ENCODE measurements around the gene SNX9.
"Not testable (repeated sequence)": the region's sequence is repeated elsewhere in the genome, so short reads cannot be mapped to it uniquely, and the experiment has no call there.

Gene SNX9

DNA sequence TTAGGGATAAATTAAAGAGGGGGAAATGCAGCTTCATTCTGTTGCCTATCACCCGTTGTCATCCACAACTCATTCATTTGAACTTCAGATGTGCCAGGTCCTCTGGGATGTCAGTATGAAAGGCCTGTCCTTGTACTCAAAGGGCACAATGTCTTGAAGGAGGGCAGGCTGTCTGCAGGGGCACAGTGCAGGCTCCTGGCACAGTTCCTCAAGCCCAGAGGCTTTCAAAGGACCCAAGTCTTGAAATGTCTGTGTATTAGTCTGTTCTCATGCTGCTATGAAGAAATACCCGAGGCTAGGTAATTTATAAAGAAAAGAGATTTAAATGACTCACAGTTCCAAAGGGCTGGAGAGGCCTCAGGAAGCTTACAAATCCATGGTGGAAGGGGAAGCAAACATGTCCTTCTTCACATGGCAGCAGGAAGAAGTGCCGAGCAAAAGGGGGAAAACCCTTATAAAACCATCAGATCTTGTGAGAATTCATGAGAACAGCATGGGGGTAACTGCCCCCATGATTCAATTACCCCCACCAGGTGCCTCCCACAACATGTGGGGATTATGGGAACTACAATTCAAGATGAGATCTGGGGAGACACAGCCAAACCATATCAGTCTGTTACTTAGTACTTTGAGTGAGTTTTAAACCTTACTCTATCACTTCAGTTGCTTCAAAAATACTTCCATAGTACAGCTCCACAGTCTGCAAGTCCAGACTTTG lies 9.4 kb downstream of the SNX9 start:
- Histone ChIP-seq H3K36me3 (ENCODE audit: control insufficient read depth in 2 of 2, insufficient read depth in 2 of 2, low read length in 2 of 2) (peaks cover 0 to 3% of the 10 kb centered on the region in 2 donors), H3K4me1 (ENCODE audit: control insufficient read depth, insufficient read depth, low read length) (peaks cover 5% of the 10 kb centered on the region), H3K4me3 (ENCODE audit: low read length in 2 of 2) (no peak overlapping the region), H3K27ac (ENCODE audit: low read length) (no peak overlapping the region), H3K9me3 (ENCODE audit: control insufficient read depth in 2 of 2, low read length in 2 of 2) (no peaks in the 10 kb centered on the region), H3K27me3 (ENCODE audit: control insufficient read depth in 1 of 2, insufficient read depth in 2 of 2, low read length in 2 of 2) (no peaks in the 10 kb centered on the region), H3K9ac (ENCODE audit: low read length in 2 of 2) (no peak overlapping the region)

DNA sequence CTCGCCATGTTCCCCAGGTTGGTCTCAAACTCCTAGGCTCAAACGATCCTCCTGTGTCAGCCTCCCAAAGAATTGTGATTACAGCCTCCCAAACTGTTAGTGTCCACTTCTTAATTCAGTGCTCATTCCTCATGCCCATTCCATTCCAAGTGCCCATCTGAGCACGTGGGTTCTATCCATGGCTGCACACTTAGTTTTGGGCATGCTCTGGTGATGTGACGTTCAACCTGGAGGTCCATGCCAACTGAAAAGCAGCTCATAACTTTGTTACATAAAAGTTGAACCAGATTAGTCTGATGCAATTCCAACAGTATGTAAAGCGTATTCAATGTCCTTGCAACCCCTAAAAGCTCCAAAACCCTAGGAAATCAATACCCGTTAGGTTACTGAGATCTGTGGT lies 11.5 kb downstream of the SNX9 start:
- no peaks in the 10 kb centered on the region for H3K36me3 ChIP-seq (ENCODE audit: control insufficient read depth in 2 of 2, insufficient read depth in 2 of 2, low read length in 2 of 2)
- no peaks in the 10 kb centered on the region for H3K9me3 ChIP-seq (ENCODE audit: control insufficient read depth in 2 of 2, low read length in 2 of 2)
- peaks cover 5% of the 10 kb centered on the region for H3K4me1 ChIP-seq (ENCODE audit: control insufficient read depth, insufficient read depth, low read length)
- H3K27ac ChIP-seq (ENCODE audit: low read length): no peak overlapping the region
- no peak overlapping the region for H3K9ac ChIP-seq (ENCODE audit: low read length in 2 of 2)
- H3K4me3 ChIP-seq (ENCODE audit: low read length in 2 of 2): no peak overlapping the region
- H3K27me3 ChIP-seq (ENCODE audit: control insufficient read depth in 1 of 2, insufficient read depth in 2 of 2, low read length in 2 of 2): no peaks in the 10 kb centered on the region

DNA sequence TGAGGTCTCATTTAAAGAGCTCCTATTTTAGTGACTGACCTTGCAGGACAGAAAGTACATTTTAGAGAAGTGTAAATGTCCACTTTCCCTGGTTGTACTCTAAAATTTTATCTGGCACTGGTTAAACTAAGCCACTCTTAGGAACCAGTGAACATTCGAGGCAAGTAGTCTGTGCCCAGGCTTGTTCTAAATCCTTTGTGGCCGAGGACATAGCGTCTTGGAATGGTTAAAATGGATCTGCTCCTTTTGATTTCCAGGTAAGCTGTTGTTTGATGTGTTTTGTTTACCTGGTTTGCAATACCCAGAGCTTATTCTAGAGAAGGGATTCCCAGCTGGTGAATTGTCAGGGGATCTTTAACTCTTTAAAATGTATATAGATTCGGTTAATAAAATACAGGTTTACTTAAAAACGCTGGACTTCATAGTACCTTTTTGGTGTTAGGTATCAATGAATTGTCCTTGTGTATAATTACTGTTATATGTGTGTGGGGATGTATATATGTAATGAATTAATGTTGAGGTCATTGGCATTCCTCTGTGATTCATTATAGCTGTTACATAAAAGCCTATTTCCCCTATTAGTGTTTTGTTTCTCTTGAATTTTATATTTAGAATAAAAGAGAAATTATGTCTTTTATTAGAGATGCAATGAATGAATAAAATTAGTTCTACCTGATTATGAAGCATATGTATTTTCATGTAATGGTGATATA lies 15.8 kb downstream of the SNX9 start:
- Histone ChIP-seq H3K9me3 (ENCODE audit: control insufficient read depth in 2 of 2, low read length in 2 of 2) (no peaks in the 10 kb centered on the region), H3K4me1 (ENCODE audit: control insufficient read depth, insufficient read depth, low read length) (peaks cover 6% of the 10 kb centered on the region), H3K36me3 (ENCODE audit: control insufficient read depth in 2 of 2, insufficient read depth in 2 of 2, low read length in 2 of 2) (no peaks in the 10 kb centered on the region), H3K9ac (ENCODE audit: low read length in 2 of 2) (no peak overlapping the region), H3K4me3 (ENCODE audit: low read length in 2 of 2) (no peak overlapping the region), H3K27me3 (ENCODE audit: control insufficient read depth in 1 of 2, insufficient read depth in 2 of 2, low read length in 2 of 2) (no peaks in the 10 kb centered on the region), H3K27ac (ENCODE audit: low read length) (no peak overlapping the region)

DNA sequence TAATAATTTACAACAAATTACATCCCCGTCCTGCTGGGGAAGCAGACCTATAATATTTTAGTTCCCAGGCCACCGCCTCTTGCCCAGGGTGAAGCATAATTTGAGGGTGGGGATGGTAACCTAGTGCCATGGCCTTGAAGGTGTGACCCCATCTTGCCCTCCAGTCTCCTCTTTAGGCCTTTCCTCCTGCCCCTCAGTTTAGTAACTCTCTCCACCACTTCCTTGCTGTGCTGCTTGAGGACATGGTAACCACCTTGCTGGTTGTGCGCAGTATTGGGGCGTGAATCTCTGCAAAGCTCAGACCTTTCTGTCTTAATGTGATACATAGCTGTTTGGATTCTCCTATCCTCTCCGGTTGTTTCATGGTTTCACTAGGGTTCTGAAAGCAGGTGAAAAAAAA lies 16.6 kb downstream of the SNX9 start:
- Histone ChIP-seq H3K9ac (ENCODE audit: low read length in 2 of 2) (no peak overlapping the region), H3K27ac (ENCODE audit: low read length) (no peak overlapping the region), H3K4me3 (ENCODE audit: low read length in 2 of 2) (no peak overlapping the region), H3K36me3 (ENCODE audit: control insufficient read depth in 2 of 2, insufficient read depth in 2 of 2, low read length in 2 of 2) (no peaks in the 10 kb centered on the region), H3K4me1 (ENCODE audit: control insufficient read depth, insufficient read depth, low read length) (peaks cover 6% of the 10 kb centered on the region), H3K9me3 (ENCODE audit: control insufficient read depth in 2 of 2, low read length in 2 of 2) (no peaks in the 10 kb centered on the region), H3K27me3 (ENCODE audit: control insufficient read depth in 1 of 2, insufficient read depth in 2 of 2, low read length in 2 of 2) (no peaks in the 10 kb centered on the region)

DNA sequence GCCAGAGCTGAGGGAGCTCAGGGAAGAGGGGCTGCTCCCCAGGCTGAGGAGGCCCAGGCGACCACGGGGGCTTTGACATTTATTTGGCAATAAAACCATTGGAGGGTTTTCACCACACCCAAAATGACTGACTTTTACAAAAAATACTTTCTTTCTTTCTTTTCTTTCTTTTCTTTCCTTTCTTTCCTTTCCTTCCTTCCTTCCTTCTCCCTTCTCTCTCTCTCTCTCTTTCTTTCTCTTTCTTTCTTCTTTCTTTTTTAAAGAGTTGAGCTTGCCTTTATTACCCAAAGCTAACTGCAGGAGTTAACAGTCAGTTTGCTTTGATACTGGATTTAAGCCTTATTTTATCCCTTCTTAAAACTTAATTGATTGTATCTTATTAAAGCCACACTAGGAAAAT lies 17.2 kb downstream of the SNX9 start:
- Histone ChIP-seq H3K9me3 (ENCODE audit: control insufficient read depth in 2 of 2, low read length in 2 of 2) (no peaks in the 10 kb centered on the region), H3K9ac (ENCODE audit: low read length in 2 of 2) (no peak overlapping the region), H3K36me3 (ENCODE audit: control insufficient read depth in 2 of 2, insufficient read depth in 2 of 2, low read length in 2 of 2) (no peaks in the 10 kb centered on the region), H3K4me1 (ENCODE audit: control insufficient read depth, insufficient read depth, low read length) (peaks cover 6% of the 10 kb centered on the region), H3K27ac (ENCODE audit: low read length) (no peak overlapping the region), H3K27me3 (ENCODE audit: control insufficient read depth in 1 of 2, insufficient read depth in 2 of 2, low read length in 2 of 2) (no peaks in the 10 kb centered on the region), H3K4me3 (ENCODE audit: low read length in 2 of 2) (no peak overlapping the region)

DNA sequence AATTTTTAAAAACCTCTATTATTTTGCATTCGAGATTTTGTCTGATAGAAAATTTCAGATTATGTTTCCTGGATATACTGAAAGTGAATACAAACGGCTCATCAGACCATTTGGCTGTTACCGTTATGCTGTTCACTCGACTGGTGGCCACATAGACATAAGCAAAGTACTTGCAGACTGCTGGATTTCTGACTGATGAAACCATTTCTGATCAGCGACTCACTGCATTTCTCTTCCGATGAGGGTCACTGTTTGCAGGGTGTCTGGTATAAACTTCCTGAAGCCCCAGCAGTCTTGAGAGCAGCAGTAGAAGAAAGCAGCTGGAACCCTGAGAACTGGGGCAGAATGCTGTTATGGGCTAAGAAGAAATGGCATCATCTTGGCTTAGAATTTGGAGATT lies 17.7 kb downstream of the SNX9 start:
- Histone ChIP-seq H3K4me3 (ENCODE audit: low read length in 2 of 2) (peak overlapping the region in 1 of 2 donors; percentile 17), H3K9ac (ENCODE audit: low read length in 2 of 2) (no peak overlapping the region), H3K4me1 (ENCODE audit: control insufficient read depth, insufficient read depth, low read length) (peaks cover 6% of the 10 kb centered on the region), H3K36me3 (ENCODE audit: control insufficient read depth in 2 of 2, insufficient read depth in 2 of 2, low read length in 2 of 2) (no peaks in the 10 kb centered on the region), H3K27me3 (ENCODE audit: control insufficient read depth in 1 of 2, insufficient read depth in 2 of 2, low read length in 2 of 2) (no peaks in the 10 kb centered on the region), H3K27ac (ENCODE audit: low read length) (no peak overlapping the region), H3K9me3 (ENCODE audit: control insufficient read depth in 2 of 2, low read length in 2 of 2) (no peaks in the 10 kb centered on the region)

DNA sequence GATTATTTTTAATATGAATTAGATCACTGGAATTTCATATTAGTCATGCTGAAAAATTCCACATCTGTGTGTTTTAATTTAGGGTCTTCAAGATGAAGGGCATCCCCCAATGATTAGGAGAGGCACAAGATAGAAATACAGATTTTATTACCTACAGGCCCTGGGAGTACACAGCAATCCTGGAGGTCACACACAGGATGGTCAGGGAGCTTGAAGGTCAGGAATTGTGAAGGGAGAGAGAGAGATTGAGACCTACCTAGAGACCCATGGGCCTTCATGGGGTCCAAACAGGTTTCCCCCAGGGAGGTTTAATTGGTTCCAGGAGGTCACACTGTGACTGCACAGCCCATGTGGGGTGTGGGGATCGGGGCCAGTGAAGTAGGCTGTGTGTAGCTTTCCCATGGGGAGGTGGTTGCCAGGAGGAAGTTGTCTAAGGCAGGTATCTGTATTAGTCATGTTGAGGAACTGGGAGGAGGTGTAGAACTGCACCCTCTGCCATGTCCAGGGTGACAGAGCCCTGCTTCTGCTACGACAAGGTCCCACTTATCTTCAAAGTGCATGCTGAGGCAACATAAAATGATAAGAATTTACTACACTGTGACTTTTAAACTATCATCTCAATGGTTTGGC lies 18.3 kb downstream of the SNX9 start:
- Histone ChIP-seq H3K36me3 (ENCODE audit: control insufficient read depth in 2 of 2, insufficient read depth in 2 of 2, low read length in 2 of 2) (no peaks in the 10 kb centered on the region), H3K9ac (ENCODE audit: low read length in 2 of 2) (no peak overlapping the region), H3K27me3 (ENCODE audit: control insufficient read depth in 1 of 2, insufficient read depth in 2 of 2, low read length in 2 of 2) (no peaks in the 10 kb centered on the region), H3K4me1 (ENCODE audit: control insufficient read depth, insufficient read depth, low read length) (peaks cover 6% of the 10 kb centered on the region), H3K27ac (ENCODE audit: low read length) (no peak overlapping the region), H3K9me3 (ENCODE audit: control insufficient read depth in 2 of 2, low read length in 2 of 2) (no peaks in the 10 kb centered on the region), H3K4me3 (ENCODE audit: low read length in 2 of 2) (no peak overlapping the region)

DNA sequence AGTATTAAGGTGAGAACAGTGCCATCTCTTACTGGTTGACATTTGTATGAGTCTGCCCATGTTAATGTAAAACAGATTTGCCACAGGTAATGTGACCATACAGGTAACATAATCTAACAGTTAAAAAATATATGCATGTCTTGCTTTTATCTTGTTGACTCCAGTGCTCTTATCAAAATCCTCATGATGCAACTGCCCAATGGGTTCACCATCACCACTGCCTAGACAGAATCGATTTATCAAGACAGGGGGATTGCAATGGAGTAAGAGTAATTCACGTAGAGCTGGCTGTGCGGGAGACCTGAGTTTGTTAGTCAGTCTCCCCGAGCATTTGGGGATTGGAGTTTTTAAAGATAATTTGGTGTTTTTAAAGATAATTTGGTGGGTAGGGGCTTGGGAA lies 19.2 kb downstream of the SNX9 start:
- H3K9ac ChIP-seq (ENCODE audit: low read length in 2 of 2): no peak overlapping the region
- no peaks in the 10 kb centered on the region for H3K9me3 ChIP-seq (ENCODE audit: control insufficient read depth in 2 of 2, low read length in 2 of 2)
- peaks cover 6% of the 10 kb centered on the region for H3K4me1 ChIP-seq (ENCODE audit: control insufficient read depth, insufficient read depth, low read length)
- no peak overlapping the region for H3K27ac ChIP-seq (ENCODE audit: low read length)
- no peaks in the 10 kb centered on the region for H3K27me3 ChIP-seq (ENCODE audit: control insufficient read depth in 1 of 2, insufficient read depth in 2 of 2, low read length in 2 of 2)
- no peaks in the 10 kb centered on the region for H3K36me3 ChIP-seq (ENCODE audit: control insufficient read depth in 2 of 2, insufficient read depth in 2 of 2, low read length in 2 of 2)
- no peak overlapping the region for H3K4me3 ChIP-seq (ENCODE audit: low read length in 2 of 2)

DNA sequence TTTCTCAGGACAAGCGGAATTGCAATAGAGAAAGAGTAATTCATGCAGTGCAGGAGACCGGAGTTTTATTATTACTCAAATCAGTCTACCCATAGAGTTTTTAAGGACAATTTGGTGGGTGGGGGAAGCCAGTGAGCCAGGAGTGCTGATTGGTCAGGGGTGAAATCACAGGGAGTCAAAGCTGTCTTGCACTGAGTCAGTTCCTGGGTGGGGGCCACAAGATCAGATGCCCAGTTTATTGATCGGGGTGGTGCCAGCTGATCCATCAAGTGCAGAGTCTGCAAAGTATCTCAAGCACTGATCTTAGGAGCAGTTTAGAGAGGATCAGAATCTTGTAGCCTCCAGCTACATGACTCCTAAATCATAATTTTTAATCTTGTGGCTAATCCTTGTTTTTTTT lies 21.1 kb downstream of the SNX9 start:
- not testable (repeated sequence) for H3K9ac ChIP-seq (ENCODE audit: low read length in 2 of 2); H3K4me3 ChIP-seq (ENCODE audit: low read length in 2 of 2); H3K27me3 ChIP-seq (ENCODE audit: control insufficient read depth in 1 of 2, insufficient read depth in 2 of 2, low read length in 2 of 2); H3K9me3 ChIP-seq (ENCODE audit: control insufficient read depth in 2 of 2, low read length in 2 of 2); H3K27ac ChIP-seq (ENCODE audit: low read length); H3K36me3 ChIP-seq (ENCODE audit: control insufficient read depth in 2 of 2, insufficient read depth in 2 of 2, low read length in 2 of 2)
- H3K4me1 ChIP-seq (ENCODE audit: control insufficient read depth, insufficient read depth, low read length): peaks cover 12% of the 10 kb centered on the region

DNA sequence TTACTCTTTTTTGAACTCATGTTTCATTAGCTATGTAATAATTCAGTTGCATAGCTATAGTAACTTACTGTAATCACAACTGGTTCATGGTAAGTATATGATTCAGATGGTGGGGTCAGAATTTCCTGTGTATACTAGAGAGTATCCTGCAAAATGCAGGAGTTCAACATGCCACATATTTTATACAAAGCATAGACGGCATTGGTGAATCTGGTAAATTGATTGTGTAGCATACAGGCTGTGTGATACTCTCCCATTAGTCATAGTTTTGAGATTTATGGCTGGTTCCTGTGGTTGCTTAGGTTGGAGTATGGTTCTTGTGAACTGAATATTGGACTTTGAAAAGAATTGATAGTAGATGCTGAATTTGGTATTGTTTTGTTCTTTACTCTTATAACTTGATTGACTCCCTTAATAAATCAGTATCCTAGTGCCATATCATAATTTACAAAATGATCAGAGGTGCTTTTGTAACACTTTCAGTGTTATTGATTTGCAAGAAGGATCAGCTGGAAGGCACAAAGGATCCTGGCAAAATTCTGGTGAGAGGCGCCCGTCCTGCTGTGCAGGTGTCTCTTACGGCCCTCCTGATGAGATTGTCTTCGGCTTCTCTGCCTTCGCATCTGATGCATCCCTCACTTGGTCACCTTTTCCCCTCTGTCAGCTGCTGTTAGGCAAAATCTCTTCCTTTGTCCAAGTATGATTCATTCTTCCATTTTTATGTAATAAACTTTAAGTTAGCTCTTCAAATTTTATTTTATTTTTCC lies 22.6 kb downstream of the SNX9 start:
- Histone ChIP-seq H3K9me3 (ENCODE audit: control insufficient read depth in 2 of 2, low read length in 2 of 2) (no peaks in the 10 kb centered on the region), H3K4me3 (ENCODE audit: low read length in 2 of 2) (no peak overlapping the region), H3K36me3 (ENCODE audit: control insufficient read depth in 2 of 2, insufficient read depth in 2 of 2, low read length in 2 of 2) (no peaks in the 10 kb centered on the region), H3K4me1 (ENCODE audit: control insufficient read depth, insufficient read depth, low read length) (peaks cover 12% of the 10 kb centered on the region), H3K9ac (ENCODE audit: low read length in 2 of 2) (no peak overlapping the region), H3K27me3 (ENCODE audit: control insufficient read depth in 1 of 2, insufficient read depth in 2 of 2, low read length in 2 of 2) (no peaks in the 10 kb centered on the region), H3K27ac (ENCODE audit: low read length) (no peak overlapping the region)

Measured in stomach smooth muscle (tissue), 2 donors.